WTC11 (cell line): ENCODE data around the gene HCST.

Experiments
- ATF2 ChIP-seq: sonication (generic); formaldehyde crosslinking; IDR thresholded peaks from 2 replicates; pipeline ENCODE4 v1.8.1; 2022; ENCODE audit warnings: low read depth, missing genetic modification reagents, borderline replicate concordance
- ATF3 ChIP-seq: sonication (generic); formaldehyde crosslinking; conservative IDR thresholded peaks from 2 replicates; pipeline ENCODE4 v1.8.1; 2022; ENCODE audit warnings: mild to moderate bottlenecking, missing genetic modification reagents
- E2F1 ChIP-seq: sonication (generic); formaldehyde crosslinking; IDR thresholded peaks from 2 replicates; pipeline ENCODE4 v1.8.0; 2022; ENCODE audit warnings: mild to moderate bottlenecking, missing genetic modification reagents
- FOXJ3 ChIP-seq: sonication (generic); formaldehyde crosslinking; IDR thresholded peaks from 2 replicates; pipeline ENCODE4 v1.9.0; 2021; ENCODE audit warnings: missing genetic modification reagents, mild to moderate bottlenecking, borderline replicate concordance
- FOXK1 ChIP-seq: sonication (generic); formaldehyde crosslinking; IDR thresholded peaks from 2 replicates; pipeline ENCODE4 v1.8.0; 2022; ENCODE audit warnings: mild to moderate bottlenecking, moderate library complexity, missing genetic modification reagents
- GABPB1 ChIP-seq: sonication (generic); formaldehyde crosslinking; IDR thresholded peaks from 2 replicates; pipeline ENCODE4 v1.8.1; 2023; ENCODE audit warnings: mild to moderate bottlenecking, missing genetic modification reagents
- NR3C1 ChIP-seq: sonication (generic); formaldehyde crosslinking; conservative IDR thresholded peaks from 2 replicates; pipeline ENCODE4 v1.8.1; 2023; ENCODE audit warnings: low read depth, mild to moderate bottlenecking, missing genetic modification reagents
- TF ChIP-seq, protein P1 (sequence below): fragments of 200-600 bp; IDR thresholded peaks from 2 replicates; pipeline ENCODE4 v1.8.0; 2022; ENCODE audit warnings: antibody characterized with exemption

DNA sequence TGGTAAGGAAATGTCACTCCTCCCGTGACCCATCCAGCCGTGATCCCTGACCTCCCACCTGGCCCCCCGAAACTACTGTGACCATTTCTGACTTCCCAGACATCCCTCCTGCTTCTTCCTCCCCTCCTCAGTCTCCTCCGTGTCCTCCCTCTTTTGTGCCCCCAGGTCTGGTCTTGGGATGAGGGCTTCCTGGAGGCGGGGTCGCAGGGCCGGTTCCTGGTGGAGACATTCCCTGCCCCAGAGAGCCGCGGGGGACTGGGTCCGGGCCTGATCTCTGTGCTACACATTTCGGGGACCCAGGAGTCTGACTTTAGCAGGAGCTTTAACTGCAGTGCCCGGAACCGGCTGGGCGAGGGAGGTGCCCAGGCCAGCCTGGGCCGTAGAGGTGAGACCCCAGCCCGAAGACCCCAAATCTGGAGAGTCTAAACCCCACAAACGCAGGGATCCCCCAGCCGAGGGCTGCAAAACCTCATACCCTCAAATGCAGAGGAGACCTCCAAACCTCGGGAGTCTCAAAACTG is 40.6 kb upstream of the HCST start:
- TF ChIP-seq ATF2 (CRISPR knock-in tag) (no peak), FOXJ3 (no peak), E2F1 (CRISPR knock-in tag) (no peak), GABPB1 (no peak), FOXK1 (CRISPR knock-in tag) (no peak), ATF3 (CRISPR knock-in tag) (no peak), NR3C1 (CRISPR knock-in tag) (no peak)
- TF ChIP-seq, protein P1, sequence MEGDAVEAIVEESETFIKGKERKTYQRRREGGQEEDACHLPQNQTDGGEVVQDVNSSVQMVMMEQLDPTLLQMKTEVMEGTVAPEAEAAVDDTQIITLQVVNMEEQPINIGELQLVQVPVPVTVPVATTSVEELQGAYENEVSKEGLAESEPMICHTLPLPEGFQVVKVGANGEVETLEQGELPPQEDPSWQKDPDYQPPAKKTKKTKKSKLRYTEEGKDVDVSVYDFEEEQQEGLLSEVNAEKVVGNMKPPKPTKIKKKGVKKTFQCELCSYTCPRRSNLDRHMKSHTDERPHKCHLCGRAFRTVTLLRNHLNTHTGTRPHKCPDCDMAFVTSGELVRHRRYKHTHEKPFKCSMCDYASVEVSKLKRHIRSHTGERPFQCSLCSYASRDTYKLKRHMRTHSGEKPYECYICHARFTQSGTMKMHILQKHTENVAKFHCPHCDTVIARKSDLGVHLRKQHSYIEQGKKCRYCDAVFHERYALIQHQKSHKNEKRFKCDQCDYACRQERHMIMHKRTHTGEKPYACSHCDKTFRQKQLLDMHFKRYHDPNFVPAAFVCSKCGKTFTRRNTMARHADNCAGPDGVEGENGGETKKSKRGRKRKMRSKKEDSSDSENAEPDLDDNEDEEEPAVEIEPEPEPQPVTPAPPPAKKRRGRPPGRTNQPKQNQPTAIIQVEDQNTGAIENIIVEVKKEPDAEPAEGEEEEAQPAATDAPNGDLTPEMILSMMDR = no peak
